ENCODE measurements around the gene PRKCH.

DNA sequence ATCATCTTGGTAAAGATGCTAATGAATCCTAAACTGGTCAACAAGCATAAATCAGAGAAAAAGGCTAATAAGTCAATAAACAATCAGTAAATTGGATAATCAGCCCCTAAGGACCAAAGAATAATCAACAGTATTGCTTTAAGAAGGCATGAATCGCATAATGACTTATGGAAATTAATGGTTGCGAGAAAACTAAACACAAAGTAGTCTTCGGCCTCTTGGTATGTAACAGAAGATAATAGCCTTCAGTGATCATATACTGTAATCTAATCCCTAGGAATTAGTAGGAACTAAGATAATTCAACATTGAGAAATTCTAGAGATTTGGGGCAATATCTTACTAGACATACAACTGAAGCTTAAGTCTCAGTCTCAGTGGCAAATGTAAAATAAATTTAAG lies 122.1 kb downstream of the PRKCH start:
- TF ChIP-seq POLR2A (IDR thresholded peaks at IDR 0.05; ENCODE audit: low read depth, low read length) (no peak), SPI1 (IDR thresholded peaks at IDR 0.05; ENCODE audit: low read depth, low read length) (no peak), POLR2AphosphoS5 (IDR thresholded peaks at IDR 0.05; ENCODE audit: low read depth, low read length) (no peak), TAF1 (IDR thresholded peaks at IDR 0.05; ENCODE audit: low read depth, low read length) (no peak), PAX5 (IDR thresholded peaks at IDR 0.05; ENCODE audit: insufficient read depth, low read length, severe bottlenecking) (no peak), POU2F2 (IDR thresholded peaks at IDR 0.05; ENCODE audit: low read depth, low read length) (no peak)
